ENCODE measurements around the gene PDE6D. TPM values are rescaled to one million over a fixed set of nuclear protein-coding genes. Genes with fewer than 3 reads are reported as not detected.
"Not testable (repeated sequence)": the region's sequence is repeated elsewhere in the genome, so short reads cannot be mapped to it uniquely, and the experiment has no call there.

Gene PDE6D
- total and polyA plus RNA-seq, 4 donors, result 40.4 to 88.1 (median 67.4) TPM

DNA sequence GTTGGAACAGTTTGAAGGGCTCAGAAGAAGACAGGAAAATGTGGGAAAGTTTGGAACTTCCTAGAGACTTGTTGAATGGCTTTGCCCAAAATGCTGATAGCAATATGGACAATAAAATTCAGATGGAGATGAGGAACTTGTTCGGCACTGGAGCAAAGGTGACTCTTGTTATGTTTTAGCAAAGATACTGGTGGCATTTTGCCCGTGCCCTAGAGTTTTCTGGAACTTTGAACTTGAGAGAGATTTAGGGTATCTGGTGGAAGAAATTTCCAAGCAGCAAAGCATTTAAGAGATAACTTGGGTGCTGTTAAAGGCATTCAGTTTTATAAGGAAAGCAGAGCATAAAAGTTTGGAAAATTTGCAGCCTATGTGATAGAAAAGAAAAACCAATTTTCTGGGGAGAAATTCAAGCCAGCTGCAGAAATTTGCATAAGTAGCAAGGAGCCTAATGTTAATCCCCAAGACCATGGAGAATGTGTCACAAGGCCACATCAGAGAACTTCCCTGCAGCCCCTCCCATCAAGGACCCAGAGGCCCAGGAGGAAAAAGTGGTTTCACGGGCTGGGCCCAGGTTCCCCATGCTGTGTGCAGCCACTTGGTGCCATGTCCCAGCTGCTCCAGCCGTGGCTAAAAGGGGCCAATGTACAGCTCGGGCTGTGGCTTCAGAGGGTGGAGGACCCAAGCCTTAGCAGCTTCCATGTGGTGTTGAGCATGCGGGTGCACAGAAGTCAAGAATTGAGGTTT is 32.8 kb downstream of the PDE6D start:
- not testable (repeated sequence) for H3K9me3 ChIP-seq (ENCODE audit: control insufficient read depth, insufficient read depth, low read length); H3K4me3 ChIP-seq (ENCODE audit: low read depth, low read length); H3K27ac ChIP-seq (ENCODE audit: low read depth, low read length); H3K36me3 ChIP-seq (ENCODE audit: control insufficient read depth, insufficient read depth, low read length); DNase-seq (ENCODE audit: low read depth in 4 of 6, low spot score in 6 of 6); H3K4me1 ChIP-seq (ENCODE audit: control insufficient read depth, insufficient read depth, low read length); H3K27me3 ChIP-seq (ENCODE audit: control insufficient read depth, insufficient read depth, low read length)
- 84% methylated on average over 6 of the region's 6 CpGs for WGBS (ENCODE audit: insufficient coverage)

DNA sequence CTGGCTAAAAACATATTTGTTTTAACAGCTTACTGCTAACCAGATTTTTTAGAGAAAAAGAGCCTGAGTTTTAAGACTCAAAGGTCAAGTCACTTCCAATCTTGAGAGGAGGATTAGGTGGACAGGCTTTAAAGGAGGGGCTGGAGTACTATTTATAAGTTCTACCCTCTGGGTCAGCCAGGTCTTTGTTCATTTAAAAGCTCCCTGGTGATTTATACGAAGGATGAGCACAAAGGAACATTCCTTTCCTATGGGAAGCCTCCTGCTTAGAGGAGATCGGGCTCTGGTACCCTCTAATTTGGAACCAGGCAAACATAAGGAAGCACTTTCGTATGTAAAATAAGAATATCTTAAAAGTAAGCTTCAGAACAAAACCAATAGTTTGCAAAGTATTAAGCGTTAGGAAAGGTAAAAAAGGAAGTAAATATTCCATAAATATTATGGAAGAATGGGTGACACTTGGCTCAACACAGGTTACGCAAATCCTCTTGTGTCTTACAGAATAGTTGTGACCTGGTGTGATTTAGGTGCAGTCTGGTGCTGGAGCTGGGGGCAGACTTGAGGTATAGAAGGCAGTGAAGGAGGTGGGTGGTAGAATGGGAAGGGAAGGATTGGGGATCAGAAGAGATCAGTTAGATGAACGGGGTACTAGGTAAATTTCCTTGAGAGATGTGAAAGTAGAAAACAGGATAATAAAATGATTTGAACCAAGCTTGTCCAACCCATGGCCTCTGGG is 35.6 kb downstream of the PDE6D start:
- DNase-seq (ENCODE audit: low read depth in 4 of 6, low spot score in 6 of 6), result no peak
- no peaks in the 10 kb centered on the region for H3K9me3 ChIP-seq (ENCODE audit: control insufficient read depth, insufficient read depth, low read length)
- no peaks in the 10 kb centered on the region for H3K27me3 ChIP-seq (ENCODE audit: control insufficient read depth, insufficient read depth, low read length)
- no peak overlapping the region for H3K4me3 ChIP-seq (ENCODE audit: low read depth, low read length)
- H3K4me1 ChIP-seq (ENCODE audit: control insufficient read depth, insufficient read depth, low read length), result no peaks in the 10 kb centered on the region
- peaks cover under 1% of the 10 kb centered on the region for H3K36me3 ChIP-seq (ENCODE audit: control insufficient read depth, insufficient read depth, low read length)
- H3K27ac ChIP-seq (ENCODE audit: low read depth, low read length), result no peak overlapping the region
- 100% methylated on average over 2 of the region's 6 CpGs for WGBS (ENCODE audit: insufficient coverage)

DNA sequence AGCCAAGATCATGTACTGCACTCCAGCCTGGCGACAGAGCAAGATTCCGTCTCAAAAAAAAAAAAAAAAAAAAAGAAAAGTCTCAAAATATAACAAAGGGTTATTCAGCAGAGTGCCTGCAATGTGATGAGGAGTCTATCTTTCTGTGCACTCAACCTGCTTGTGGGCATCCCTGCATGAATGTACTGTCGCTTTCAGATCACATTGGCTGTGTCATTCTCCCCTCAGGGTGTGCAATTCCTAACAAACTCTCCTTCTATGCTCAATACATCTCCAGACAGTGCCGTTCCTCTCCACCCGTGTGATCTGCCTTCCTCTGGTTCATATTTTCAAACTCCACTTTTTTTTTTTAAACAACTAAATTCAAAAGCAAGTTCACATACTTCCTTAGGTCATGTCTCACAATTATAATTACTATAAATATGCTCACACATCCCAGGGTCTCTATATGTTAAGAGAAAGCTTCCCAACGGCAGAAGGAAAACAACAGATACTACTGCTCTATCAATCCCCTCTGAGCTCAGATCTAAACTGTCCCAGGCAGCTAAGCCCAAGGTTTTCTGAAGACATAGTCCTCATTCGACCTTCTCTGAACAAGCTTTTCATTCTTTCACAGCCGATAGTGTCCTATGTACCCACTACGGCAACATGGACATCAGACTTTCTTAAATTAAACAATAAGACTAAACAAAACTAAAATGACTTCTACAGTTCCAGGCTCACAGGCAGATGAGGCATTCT is 37.5 kb downstream of the PDE6D start:
- no peak overlapping the region for H3K27ac ChIP-seq (ENCODE audit: low read depth, low read length)
- no peak for DNase-seq (ENCODE audit: low read depth in 4 of 6, low spot score in 6 of 6)
- H3K36me3 ChIP-seq (ENCODE audit: control insufficient read depth, insufficient read depth, low read length), result peaks cover 5% of the 10 kb centered on the region
- no peaks in the 10 kb centered on the region for H3K9me3 ChIP-seq (ENCODE audit: control insufficient read depth, insufficient read depth, low read length)
- no peak overlapping the region for H3K4me3 ChIP-seq (ENCODE audit: low read depth, low read length)
- H3K4me1 ChIP-seq (ENCODE audit: control insufficient read depth, insufficient read depth, low read length), result no peaks in the 10 kb centered on the region
- 80% methylated on average over 6 of the region's 9 CpGs for WGBS (ENCODE audit: insufficient coverage)
- H3K27me3 ChIP-seq (ENCODE audit: control insufficient read depth, insufficient read depth, low read length), result no peaks in the 10 kb centered on the region

DNA sequence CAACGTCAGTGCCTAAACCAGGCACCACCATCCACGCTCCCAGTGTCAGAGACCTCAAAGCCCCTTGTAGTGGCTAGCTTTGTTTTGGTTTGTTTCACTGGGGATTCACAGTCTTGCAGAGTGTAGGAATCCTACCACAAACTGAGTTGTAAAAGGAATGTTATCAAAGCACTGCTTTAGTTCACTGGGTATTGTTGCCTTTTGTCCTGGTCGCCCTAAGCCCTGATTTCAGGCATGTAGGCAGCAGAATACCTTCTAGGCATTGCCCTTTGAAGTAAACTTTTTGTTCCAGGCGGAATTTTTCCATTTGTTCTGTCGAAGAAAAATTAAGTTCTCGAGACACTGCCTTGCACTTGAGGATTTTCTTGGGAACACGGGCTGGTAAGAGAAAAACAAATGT is 43.3 kb downstream of the PDE6D start:
- WGBS (ENCODE audit: insufficient coverage), result 71% methylated on average over 5 of the region's 7 CpGs
- H3K27ac ChIP-seq (ENCODE audit: low read depth, low read length), result no peak overlapping the region
- H3K4me1 ChIP-seq (ENCODE audit: control insufficient read depth, insufficient read depth, low read length), result no peaks in the 10 kb centered on the region
- no peak overlapping the region for H3K4me3 ChIP-seq (ENCODE audit: low read depth, low read length)
- peaks cover 24% of the 10 kb centered on the region for H3K36me3 ChIP-seq (ENCODE audit: control insufficient read depth, insufficient read depth, low read length)
- H3K9me3 ChIP-seq (ENCODE audit: control insufficient read depth, insufficient read depth, low read length), result no peaks in the 10 kb centered on the region
- no peak for DNase-seq (ENCODE audit: low read depth in 4 of 6, low spot score in 6 of 6)
- H3K27me3 ChIP-seq (ENCODE audit: control insufficient read depth, insufficient read depth, low read length), result no peaks in the 10 kb centered on the region

DNA sequence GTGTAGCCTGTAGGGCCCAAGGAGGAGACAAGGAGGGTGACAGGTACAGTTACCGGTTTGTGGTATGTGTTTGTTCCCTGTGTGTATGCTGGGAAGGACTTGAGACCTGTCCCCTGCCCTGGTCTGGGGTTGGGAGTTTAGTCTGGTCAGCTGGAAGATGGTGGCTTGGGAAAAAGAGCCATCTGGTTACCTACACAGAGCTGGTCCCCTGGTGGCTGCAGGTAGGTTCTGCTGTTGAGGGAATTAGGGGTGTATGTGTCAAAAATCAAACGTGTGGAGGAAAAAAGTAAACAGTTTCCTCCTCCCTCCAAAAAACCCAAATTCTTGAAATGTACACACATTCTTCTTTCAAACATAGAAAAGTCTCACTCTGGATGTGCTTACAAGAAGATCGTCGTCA is 48.5 kb downstream of the PDE6D start:
- Histone ChIP-seq H3K4me3 (ENCODE audit: low read depth, low read length) (no peak overlapping the region), H3K9me3 (ENCODE audit: control insufficient read depth, insufficient read depth, low read length) (no peaks in the 10 kb centered on the region), H3K36me3 (ENCODE audit: control insufficient read depth, insufficient read depth, low read length) (peaks cover 35% of the 10 kb centered on the region), H3K27me3 (ENCODE audit: control insufficient read depth, insufficient read depth, low read length) (no peaks in the 10 kb centered on the region), H3K27ac (ENCODE audit: low read depth, low read length) (no peak overlapping the region), H3K4me1 (ENCODE audit: control insufficient read depth, insufficient read depth, low read length) (no peaks in the 10 kb centered on the region)
- WGBS (ENCODE audit: insufficient coverage), result 93% methylated on average over 1 of the region's 4 CpGs
- no peak for DNase-seq (ENCODE audit: low read depth in 4 of 6, low spot score in 6 of 6)

DNA sequence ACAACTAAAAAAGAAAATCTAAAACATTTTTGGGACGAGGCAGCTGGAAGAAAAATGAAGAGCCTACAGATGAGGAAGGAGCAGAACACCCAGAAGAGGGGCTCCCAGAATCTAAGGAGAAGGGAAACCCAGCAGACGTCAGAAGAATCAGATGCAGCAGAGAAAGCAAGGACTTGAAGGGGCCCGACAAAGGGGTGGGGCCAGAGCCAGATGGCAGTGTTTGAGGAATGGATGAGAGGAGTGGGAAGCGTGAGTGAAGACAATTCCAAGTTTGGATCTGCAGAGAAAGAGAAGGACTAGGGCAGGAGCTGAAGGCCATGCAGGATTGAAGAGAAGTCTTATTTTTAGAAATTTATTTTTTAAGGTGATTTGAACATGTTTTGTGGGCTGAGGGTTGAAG is 53.5 kb downstream of the PDE6D start:
- no peaks in the 10 kb centered on the region for H3K27me3 ChIP-seq (ENCODE audit: control insufficient read depth, insufficient read depth, low read length)
- H3K4me3 ChIP-seq (ENCODE audit: low read depth, low read length), result no peak overlapping the region
- no peak overlapping the region for H3K27ac ChIP-seq (ENCODE audit: low read depth, low read length)
- peaks cover 17% of the 10 kb centered on the region for H3K36me3 ChIP-seq (ENCODE audit: control insufficient read depth, insufficient read depth, low read length)
- DNase-seq (ENCODE audit: low read depth in 4 of 6, low spot score in 6 of 6), result peak in 1 of 6 donors; percentile 19
- peaks cover 4% of the 10 kb centered on the region for H3K4me1 ChIP-seq (ENCODE audit: control insufficient read depth, insufficient read depth, low read length)
- WGBS (ENCODE audit: insufficient coverage), result 53% methylated on average over 4 of the region's 4 CpGs
- no peaks in the 10 kb centered on the region for H3K9me3 ChIP-seq (ENCODE audit: control insufficient read depth, insufficient read depth, low read length)

DNA sequence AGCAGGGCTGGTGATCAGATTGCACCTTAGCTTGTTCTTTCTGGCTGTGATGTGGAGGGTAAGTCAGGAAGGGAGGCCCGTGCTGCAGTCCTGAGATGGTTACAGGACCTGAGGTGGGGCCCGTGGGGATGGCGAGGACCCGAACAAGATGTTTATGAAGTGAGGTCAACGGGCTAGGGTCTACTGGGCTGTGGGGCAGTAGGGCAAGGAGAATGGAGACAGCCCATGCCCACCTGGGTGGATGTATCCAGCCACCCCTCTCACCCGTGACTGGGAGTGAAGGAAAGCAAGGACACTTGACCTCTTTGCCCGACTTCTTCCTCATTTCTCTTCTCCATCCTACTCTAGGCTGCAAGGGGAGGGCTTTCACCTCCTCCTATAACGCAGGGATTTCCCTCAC is 54.8 kb downstream of the PDE6D start:
- WGBS (ENCODE audit: insufficient coverage), result 68% methylated on average over 4 of the region's 8 CpGs
- H3K9me3 ChIP-seq (ENCODE audit: control insufficient read depth, insufficient read depth, low read length), result no peaks in the 10 kb centered on the region

DNA sequence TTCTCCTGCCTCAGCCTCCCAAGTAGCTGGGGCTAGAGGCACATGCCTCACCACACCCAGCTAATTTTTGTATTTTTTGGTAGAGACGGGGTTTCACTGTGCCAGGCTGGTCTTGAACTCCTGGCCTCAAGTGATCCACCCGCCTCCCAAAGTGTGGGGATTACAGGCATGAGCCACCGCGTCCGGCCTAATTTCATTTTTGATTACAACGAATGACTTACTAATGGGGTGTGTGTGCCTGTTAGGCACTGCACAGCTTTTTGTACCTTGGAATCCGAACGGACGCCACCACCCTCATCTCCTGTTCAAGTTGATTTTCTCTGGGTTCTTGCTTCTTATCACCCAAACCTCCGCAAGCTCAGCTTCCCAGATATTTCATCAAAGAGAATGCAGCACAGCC is 55.6 kb downstream of the PDE6D start:
- H3K27ac ChIP-seq (ENCODE audit: low read depth, low read length), result no peak overlapping the region
- no peaks in the 10 kb centered on the region for H3K27me3 ChIP-seq (ENCODE audit: control insufficient read depth, insufficient read depth, low read length)
- peaks cover 4% of the 10 kb centered on the region for H3K4me1 ChIP-seq (ENCODE audit: control insufficient read depth, insufficient read depth, low read length)
- H3K36me3 ChIP-seq (ENCODE audit: control insufficient read depth, insufficient read depth, low read length), result peaks cover 6% of the 10 kb centered on the region
- no peak overlapping the region for H3K4me3 ChIP-seq (ENCODE audit: low read depth, low read length)
- 88% methylated on average over 3 of the region's 10 CpGs for WGBS (ENCODE audit: insufficient coverage)
- DNase-seq (ENCODE audit: low read depth in 4 of 6, low spot score in 6 of 6), result no peak
- no peaks in the 10 kb centered on the region for H3K9me3 ChIP-seq (ENCODE audit: control insufficient read depth, insufficient read depth, low read length)

More for the DNA sequence above, 54.8 kb downstream of the PDE6D start:
- Histone ChIP-seq H3K27me3 (ENCODE audit: control insufficient read depth, insufficient read depth, low read length) (no peaks in the 10 kb centered on the region), H3K4me1 (ENCODE audit: control insufficient read depth, insufficient read depth, low read length) (peaks cover 4% of the 10 kb centered on the region), H3K36me3 (ENCODE audit: control insufficient read depth, insufficient read depth, low read length) (peaks cover 11% of the 10 kb centered on the region), H3K27ac (ENCODE audit: low read depth, low read length) (no peak overlapping the region), H3K4me3 (ENCODE audit: low read depth, low read length) (no peak overlapping the region)
- no peak for DNase-seq (ENCODE audit: low read depth in 4 of 6, low spot score in 6 of 6)

DNA sequence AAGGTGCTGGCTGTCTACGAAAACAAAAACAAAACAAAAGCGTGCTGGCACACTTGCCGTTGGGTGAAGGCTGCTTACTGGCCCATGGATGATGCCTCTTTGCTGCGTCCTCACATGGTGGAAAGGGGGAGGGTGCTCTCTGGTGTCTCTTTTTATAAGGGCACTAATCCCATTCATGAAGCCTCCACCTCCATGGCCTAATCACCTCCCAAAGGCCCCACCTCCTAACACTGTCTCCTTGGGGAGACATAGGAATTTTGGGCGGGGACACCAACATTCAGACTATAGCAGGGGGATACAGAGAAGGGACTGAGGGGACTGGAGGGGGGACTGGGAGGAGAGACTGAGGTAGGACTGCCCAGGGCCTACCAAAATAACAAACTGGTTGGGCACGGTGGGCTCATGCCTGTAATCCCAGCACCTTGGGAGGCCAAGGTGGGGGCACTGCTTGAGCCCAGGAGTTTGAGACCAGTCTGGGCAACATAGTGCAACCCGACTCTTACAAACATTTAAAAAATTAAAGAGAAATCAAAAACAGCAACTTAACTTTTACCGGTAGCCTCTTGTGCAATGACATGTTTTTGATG is 58.3 kb downstream of the PDE6D start:
- Histone ChIP-seq H3K27ac (ENCODE audit: low read depth, low read length) (no peak overlapping the region), H3K36me3 (ENCODE audit: control insufficient read depth, insufficient read depth, low read length) (no peaks in the 10 kb centered on the region), H3K27me3 (ENCODE audit: control insufficient read depth, insufficient read depth, low read length) (no peaks in the 10 kb centered on the region), H3K9me3 (ENCODE audit: control insufficient read depth, insufficient read depth, low read length) (no peaks in the 10 kb centered on the region), H3K4me3 (ENCODE audit: low read depth, low read length) (no peak overlapping the region), H3K4me1 (ENCODE audit: control insufficient read depth, insufficient read depth, low read length) (peaks cover 4% of the 10 kb centered on the region)
- no peak for DNase-seq (ENCODE audit: low read depth in 4 of 6, low spot score in 6 of 6)
- WGBS (ENCODE audit: insufficient coverage), result 50% methylated on average over 1 of the region's 8 CpGs
